HT1080 (cell line): Measurements from ENCODE around the gene ENOX2. TPM values are rescaled to one million over a fixed set of nuclear protein-coding genes. Genes with fewer than 3 reads are reported as not detected.

Experiments
- DNase-seq: peaks from one replicate; pipeline ENCODE4 v3.0.0-alpha.2; 2015; ENCODE audit warnings: low read depth
- total RNA-seq: library from RNA; depleted of rRNA; stranded (reverse); fragments of >200 nt; shearing (Covaris generic); gene quantifications from 2 replicates; pipeline ENCODE4 v1.2.3, GENCODE V29; 2014

Gene ENOX2
- total RNA-seq, 1 experiment from 2014 or later = 14.1 TPM

DNA sequence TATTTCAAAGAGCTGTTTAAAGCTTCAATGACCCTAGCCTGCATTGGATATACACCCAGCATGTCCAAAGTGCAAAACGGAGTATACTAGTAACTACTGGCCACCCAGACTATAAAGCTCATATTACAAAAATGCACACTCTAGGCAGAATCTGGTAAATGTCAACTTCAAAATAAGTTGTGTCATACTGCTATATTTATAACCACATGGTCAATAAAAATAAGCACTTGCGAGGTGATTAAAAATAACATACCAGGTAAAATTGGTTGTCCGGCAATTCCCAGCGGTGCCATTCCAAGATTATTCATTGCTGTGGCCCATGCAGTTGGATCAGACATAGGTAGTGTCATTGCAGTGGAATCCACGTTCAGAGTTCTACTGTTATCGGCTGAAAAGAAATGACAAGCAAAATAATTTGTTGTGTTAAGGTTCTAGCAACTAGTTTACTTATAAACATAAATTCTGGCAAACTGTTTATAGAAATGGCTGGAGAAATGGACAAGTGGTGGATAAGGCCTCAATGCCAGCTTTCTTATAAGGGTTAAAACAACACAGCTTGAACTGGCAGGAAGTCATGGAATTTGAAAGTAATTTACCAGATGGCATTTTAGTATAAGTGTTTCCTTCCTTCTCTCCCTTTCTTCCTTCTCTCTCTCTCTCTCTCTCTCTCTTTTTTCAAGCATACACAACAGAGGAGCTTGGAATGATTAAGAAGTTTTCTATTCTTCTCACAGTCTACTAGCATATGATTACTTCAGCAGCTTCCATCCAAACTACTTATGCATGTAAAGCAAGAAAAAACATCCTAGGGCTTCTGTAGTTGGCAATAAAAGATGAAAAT, 199.9 kb downstream of the ENOX2 start:
- no peak for DNase-seq

DNA sequence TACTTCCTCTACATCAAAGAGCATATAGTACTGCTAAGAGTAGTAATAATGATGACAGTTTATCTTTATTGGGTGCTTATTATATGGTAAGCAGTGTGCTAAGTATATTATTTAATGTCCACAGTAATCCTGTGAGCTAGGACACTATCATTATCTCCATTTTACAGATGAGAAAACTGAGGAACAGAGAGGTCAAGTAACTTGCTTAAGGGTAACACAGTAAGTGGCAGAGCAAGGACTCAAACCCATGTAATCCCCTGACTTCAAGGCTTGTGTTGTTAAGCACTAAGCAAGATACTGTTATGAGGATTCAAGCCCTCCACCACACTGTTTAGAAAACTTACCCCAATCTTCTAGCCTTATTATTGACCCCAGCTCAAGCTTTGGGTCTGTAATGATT, 202.4 kb downstream of the ENOX2 start:
- DNase-seq = no peak

DNA sequence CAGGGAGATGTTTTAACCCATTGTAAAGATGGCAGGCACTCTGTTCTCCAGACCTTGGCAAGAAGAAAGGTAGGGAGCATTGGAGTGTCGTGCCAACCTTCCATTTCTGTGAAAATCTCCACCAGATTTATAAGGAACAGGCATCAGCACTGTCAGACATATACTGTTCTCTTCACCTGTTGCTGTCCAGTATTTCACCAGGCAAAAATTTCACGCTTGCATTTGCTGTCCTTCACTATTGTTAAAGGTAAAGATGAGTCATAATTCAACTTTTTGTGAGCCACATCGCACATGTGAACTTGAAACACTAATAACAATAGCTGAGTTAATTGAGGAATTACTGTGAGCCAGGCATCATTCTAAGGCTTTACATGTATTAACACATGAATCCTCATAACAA, 203.4 kb downstream of the ENOX2 start:
- DNase-seq = no peak

DNA sequence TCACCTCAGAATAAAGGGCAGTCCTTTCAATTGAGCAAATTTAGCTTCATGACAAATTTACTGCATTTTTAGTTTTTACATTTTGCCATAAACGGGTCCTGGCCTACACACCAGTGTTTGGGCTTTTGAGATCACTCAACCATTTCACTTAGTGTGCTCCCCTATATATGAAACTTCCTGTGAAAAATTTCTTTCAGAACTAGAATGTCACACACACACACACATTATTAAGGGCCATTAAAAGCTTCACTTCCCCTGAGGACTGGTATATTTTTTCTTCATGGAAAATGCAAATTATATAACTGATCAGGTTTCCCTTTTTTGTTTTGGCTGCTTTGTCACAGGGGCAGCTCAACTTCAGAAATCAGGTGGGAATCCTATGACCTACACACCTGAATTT, 206.5 kb downstream of the ENOX2 start:
- DNase-seq = no peak

DNA sequence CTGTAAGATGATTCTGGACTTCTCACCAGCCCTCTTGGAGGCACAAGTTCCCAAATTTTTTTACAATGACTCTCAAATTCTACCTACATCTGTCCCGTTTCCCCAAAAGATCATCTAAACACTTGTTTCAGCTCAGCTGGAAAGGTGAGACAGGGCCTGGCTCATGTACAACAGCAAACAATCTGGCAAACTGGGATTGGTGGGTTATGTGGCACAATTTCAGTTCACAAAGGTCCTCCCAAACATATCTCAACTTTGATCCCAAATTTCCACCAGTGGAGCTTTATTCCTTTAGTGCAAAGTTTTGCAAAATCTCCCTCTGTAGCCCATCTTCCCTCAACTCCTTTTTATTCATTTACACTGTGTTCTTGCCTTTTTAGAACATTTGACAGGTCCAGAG, 207.1 kb downstream of the ENOX2 start:
- no peak for DNase-seq

DNA sequence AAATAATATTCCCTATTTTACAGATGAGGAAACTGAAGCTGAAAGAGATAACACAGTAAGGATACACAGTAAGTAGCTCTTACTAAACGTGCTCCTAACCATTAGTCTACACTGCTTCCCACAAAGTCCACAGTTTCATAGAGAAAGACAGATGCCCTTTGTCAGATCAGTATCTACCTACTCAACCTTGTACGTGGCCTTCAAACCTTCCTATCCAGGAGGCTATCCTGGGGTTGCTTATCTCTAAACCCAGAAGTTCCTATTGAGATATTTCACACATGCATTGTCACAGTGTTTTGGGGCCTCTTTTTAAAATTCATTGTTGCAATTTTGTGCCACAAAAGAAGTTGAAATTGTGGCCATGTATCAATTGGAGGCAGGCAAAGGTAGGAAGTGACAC, 208.0 kb downstream of the ENOX2 start:
- DNase-seq = no peak

DNA sequence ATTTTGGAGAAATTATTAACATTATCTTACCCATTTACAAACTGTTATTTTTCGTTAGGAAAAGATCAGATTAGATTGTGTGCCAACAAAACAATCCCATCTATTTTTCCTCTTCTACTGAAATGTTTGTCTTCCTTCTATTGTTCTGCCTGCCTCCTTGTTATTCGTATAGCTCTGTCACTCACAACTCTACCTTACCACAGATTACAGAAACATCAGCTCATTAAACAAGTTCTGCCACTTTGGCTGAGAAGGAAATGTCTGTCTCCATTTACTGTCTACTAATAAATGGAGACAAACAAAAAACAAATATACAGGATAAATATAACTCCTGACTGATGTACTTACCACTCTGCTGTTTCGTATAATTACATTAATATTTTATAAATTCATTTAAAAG, 211.4 kb downstream of the ENOX2 start:
- no peak for DNase-seq

DNA sequence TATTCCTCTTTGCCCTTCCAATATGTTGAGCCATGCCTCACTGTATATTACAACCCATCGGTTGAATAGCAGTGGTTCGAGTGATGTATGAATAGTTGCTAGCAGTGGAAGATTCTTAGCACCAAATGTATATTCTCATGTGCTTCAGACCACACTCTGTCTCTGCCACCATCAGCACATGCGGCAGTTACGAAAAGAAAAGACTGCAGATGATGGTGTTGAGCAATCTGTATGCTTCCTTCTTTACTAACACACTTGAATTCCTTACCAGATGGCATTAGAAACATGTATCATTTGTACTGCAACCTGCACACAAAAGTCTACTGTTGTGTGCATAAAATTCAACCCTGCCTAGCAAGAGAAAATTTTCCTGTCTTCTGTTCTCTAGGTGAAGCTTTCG, 214.6 kb downstream of the ENOX2 start:
- DNase-seq = no peak

DNA sequence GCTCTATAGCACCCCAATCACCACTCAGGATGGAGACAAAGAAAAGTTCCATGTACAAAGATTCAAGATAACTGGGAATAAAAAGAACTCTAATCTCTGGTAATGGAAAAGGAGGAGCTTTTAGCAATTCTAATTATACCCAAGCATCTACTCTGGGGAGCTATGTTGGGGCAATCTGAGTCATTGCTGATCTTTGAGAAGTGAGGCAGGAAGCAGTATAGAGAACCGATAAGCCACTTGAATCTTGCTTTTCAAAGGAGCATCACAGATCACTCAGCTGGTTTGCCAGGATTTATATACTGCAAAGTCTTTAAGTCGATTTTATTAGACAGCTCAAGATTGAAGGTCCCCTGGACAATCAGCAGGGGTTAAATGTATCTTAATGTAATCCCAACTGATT, 220.0 kb downstream of the ENOX2 start:
- peak; percentile 2 for DNase-seq

DNA sequence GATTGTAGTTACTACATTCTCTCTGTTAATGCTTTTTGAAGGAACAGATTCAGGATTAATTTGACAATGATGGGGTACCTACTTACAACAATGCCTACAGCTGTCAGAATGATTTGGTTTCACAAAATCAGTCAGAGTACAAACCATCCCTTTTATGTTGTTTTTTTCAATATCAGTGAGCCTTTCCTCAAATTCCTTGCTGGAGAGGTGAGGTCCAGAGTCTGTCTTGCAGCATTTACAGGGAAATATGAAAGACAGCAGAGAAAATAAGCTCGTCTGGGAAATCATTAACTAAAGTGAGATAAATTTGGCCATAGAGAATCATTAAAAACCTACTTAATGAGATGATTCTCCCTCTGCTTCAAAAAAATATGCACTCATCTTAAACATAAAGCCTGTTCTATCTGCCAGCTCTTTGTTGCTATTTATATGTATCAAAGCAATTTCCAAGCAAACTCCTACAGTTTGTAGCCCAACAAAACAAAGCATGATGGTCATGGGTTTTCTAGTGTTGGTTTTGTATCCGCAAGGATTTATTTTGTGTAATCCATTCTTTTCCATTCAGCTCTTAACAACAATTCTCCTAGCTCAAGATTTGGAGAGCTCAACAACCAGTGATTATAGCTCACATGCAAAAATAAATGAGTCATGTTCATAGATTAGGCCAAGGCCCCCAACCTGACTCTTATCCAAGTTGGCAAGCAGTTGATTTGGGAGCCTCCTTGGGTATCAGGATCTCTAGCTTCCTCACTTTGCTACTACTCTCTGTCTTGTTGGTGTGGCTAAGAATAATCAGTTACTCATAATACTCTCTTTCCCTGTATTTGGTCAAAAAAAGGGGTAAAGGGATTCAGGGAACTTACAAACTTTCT, 222.6 kb downstream of the ENOX2 start:
- DNase-seq = no peak

DNA sequence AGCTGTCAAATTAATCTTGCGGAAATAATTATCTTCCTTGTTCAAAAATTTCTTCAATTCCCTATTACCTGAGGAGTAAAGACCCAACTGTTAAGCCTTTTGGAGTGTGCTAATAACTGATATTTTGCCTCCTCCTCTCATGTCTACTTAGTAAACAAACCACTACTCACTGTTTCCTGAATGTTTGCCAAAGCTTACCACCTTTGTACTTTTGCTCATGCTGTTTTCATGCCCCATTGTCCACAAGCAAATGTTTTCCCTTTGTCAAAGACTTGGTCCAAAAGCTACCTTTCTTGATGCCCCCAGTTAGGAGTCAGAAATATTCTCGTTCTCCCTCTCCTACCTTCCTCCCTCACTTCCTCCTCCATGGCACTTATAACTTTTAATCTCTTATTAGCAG, 226.1 kb downstream of the ENOX2 start:
- DNase-seq = no peak

DNA sequence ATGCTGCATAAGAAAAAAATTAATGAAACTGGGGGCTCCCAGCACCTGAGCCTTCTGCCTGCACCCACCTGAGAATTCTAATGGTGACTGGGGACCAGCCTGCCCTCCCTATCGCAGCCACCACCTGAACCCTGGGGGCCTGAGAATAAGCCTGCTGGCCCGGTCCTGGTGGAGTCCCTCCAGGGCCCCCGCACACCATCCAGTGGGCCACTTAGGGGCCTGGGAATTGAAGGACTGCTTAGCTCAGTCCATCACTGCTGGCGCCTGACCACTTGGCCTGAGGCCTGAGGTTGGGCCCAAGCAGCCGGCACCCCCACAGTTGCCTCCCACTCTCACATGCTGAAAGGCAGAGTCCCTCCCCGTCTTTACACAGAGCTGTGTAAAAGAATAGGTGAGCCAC, 230.8 kb downstream of the ENOX2 start:
- no peak for DNase-seq

DNA sequence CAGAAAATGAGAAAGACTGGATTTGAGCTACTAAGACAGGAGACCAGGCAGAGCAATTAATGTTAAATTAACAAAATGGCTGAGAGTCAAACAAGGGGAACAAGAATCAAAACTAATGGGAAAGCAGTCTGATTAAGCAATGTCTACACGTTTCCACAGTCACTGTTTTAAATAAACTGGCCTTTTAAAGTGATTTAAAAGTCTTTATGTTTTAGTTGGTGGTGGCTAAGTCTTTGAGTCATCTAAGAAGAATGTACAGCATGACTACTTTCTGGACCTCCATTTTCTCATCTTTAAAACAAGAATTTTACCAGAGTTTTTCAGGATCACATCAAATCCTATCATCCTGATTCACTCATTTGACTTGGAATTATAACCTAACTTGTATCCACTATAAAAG, 233.8 kb downstream of the ENOX2 start:
- DNase-seq = peak; percentile 56

DNA sequence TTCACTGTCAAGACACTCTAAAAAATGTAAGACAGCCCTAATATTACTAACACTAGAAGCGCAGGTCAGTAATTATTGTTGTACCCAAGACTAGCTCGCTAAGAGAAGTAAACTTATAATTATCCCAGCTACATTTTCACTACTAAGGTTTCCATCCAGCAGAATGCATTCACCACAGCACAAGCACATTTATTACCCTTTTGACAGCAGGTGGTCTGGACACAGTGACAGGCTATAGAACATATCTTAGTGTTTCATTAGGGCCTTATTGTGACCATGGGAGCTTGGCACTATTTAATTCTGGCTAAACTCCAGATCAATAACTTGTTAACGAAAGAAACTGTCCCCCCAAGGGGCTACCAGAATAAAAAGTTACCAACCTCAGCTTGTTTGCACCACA, 237.7 kb downstream of the ENOX2 start:
- no peak for DNase-seq

DNA sequence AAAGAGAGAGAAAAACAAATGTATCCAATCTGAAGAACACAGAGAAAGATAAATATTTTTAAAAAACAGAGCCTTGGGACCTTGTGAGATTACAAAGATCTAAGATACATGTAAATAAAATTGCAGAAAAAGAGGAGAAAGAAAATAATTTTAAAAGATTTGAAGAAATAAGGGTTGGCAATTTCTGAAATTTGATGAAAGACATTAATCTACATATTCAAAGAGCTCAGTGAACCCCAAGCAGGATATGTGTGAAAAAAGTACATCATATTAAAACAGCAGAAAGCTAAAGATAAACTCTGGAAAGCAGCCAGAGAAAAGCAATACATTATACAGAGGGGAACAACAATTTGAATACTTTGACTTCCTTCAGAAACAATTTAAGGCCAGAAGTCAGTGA, 244.7 kb downstream of the ENOX2 start:
- no peak for DNase-seq

DNA sequence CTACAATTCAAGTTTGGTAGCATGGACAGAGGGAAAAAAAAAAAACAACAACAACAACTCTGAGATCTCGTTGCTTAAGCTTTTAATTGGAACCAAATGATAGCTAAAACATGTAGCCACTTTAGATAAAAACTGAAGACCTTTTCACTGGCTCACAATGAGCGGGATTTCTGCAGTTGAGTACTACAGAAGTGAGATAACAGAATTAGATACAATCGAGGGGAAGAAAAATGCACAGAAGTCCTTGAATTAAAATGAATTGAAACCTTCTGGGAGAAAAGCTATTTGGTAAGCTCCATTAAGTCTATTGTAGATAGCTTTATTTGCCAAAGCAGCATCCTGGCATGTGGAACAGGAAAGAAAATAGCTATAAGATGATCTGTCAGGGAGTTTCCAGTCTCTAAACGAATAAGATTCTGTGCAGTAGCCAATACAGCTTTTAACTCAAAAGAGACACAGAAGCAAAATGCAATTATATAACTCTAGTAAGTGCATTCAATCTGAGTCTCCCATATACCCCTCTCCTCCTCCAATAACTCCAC, 248.5 kb downstream of the ENOX2 start:
- DNase-seq = no peak

DNA sequence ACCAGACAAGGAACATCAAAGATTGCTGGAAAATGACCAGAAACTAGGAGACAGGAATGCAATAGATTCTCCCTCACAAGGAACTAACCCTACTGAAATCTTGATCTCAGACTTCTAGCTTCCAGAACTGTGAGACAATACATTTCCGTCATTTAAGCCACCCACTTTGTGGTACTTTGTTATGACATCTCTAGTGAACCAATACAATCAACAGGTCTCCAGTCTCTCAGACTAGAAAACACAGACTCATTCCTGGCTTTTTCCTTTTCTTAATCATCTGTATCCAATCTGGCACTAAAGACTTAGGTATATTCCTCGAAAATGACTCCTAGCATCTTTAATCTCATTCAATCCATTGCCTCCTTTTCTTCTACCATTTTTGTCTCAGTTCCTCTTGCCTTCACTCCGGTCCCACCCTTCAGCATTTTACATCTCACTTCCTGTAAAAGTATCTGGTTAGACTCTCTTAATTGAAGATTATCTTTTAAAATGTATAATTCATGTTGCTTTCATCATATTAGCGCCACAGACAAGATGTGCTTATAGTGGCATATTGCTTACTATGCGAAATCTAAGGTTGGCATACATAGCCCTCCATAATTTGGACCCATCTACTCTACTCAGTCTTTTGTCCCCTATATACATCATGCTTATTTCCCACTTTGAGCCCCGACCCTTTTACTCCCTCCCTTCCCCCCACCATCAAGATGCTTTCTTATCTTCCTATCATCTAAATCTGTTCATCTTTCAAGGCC, 250.0 kb downstream of the ENOX2 start:
- no peak for DNase-seq

DNA sequence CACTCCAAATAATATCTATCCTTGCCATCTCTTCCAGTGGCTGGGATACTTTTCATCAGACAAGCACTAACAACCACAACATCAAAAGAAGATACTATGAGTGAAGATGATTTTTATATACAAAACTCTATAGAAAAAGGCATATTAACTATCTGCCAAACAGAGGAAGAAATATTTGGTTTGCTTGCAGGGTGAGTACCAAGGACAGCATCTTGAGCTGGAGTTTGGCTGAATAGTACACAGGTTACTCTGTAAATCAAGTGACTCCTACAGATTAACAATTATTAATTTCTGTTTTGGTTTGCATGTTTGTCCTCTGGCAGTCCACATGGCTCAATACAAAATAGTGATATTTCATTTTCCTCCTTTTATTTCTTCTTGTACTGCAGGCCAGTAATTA, 253.3 kb downstream of the ENOX2 start:
- DNase-seq = no peak

DNA sequence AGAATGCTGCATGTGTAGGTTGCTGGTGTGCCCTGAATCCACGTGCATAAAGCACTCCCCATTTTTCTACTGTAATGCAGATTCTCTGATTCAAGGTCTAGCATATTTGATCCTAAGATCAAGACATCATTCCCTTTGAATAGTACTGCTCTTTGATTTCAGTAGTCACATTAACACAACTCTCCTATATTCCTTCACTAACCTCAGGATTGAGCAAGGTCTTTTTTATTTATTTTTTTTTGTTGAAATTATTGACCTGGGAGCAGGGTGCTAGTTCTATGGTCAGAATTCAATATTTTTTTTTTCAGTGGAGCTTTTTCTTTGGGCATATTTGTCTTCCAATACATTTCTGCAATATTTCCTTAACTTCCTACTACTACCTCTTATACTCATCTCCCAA, 255.5 kb downstream of the ENOX2 start:
- no peak for DNase-seq

DNA sequence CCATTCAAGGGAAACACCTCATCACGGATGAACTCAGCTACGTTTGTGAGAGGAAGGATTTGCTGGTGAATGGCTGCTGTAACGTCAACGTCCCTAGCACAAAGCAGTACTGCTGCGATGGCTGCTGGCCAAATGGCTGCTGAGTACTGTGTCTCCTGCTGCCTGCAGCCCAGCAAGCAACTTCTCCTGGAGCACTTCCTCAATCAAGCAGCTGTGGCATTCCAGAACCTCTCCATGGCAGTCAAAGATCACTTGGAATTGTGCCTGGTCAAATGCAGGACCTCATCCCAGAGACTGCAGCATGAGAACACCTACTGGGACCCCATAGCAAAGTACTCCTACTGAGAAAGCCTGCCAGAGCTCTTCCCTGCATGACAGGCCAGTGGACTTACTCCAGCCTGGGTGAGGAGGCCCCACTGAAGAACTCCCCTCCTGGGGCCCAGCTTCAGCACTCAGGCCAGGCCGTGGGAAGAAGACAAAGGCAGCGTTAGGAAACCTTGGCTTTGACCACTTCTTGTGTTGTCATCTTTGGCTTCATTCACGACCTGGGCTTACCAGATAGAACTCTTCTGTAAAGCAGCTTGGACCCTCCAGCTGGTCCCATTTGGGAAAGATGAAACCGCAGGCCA, 256.9 kb downstream of the ENOX2 start:
- no peak for DNase-seq

DNA sequence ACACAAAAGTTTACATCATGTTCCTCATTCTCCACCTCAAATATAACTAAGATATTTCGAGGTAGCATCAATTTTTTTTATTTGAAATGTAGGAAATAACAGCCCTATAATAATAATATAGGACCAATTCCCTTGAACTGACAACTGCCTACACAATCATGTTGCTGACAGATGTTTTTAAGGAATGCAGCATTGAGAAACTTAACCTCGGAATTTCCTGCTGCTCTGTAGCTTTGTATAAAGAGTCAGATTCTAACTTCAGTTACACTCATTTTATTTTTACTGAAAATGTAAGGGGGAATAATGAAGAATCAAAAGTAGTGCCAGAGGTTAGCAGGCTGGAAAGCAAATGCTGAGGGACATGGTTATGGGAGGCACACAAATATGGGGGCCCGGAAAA, 265.4 kb downstream of the ENOX2 start:
- DNase-seq = peak; percentile 11
